SK-N-SH treated with all-trans-retinoic acid at 6 μM for 48 hours (cell line): Measurements from ENCODE around the gene SLCO3A1.
"Not testable (repeated sequence)": the region's sequence is repeated elsewhere in the genome, so short reads cannot be mapped to it uniquely, and the experiment has no call there.

ENCODE experiments used
- CSDC2 ChIP-seq: fragments of 250-450 bp; sonication (Bioruptor Pico); IDR thresholded peaks from 2 replicates; pipeline ENCODE4 v1.5.0; 2020; ENCODE audit warnings: mild to moderate bottlenecking, moderate library complexity
- GLIS3 ChIP-seq: fragments of 250-450 bp; sonication (Bioruptor Pico); IDR thresholded peaks from 2 replicates; pipeline ENCODE4 v1.5.0; 2020; ENCODE audit warnings: mild to moderate bottlenecking, moderate library complexity
- ISL1 ChIP-seq: fragments of 250-450 bp; sonication (Bioruptor Pico); IDR thresholded peaks from 2 replicates; pipeline ENCODE4 v2.1.2; 2022; ENCODE audit warnings: mild to moderate bottlenecking, moderate library complexity
- SNAI2 ChIP-seq: fragments of 250-450 bp; sonication (Bioruptor Pico); IDR thresholded peaks from 2 replicates; pipeline ENCODE4 v1.5.0; 2020; ENCODE audit warnings: mild to moderate bottlenecking, moderate library complexity
- ZNF70 ChIP-seq: fragments of 450-650 bp; formaldehyde crosslinking; IDR thresholded peaks from 2 replicates; pipeline ENCODE4 v1.5.0; 2020; ENCODE audit warnings: mild to moderate bottlenecking, moderate library complexity
- ZNF8 ChIP-seq: fragments of 450-650 bp; formaldehyde crosslinking; IDR thresholded peaks from 2 replicates; pipeline ENCODE4 v1.5.0; 2020; ENCODE audit warnings: mild to moderate bottlenecking, moderate library complexity
- TF ChIP-seq, protein P1 (sequence below): fragments of 250-450 bp; sonication (Bioruptor Pico); IDR thresholded peaks from 2 replicates; pipeline ENCODE4 v1.8.0; 2020; ENCODE audit warnings: mild to moderate bottlenecking, moderate library complexity, borderline replicate concordance
- TF ChIP-seq, protein P2 (sequence below): fragments of 250-450 bp; sonication (Bioruptor Pico); IDR thresholded peaks from 2 replicates; pipeline ENCODE4 v1.5.1; 2020; ENCODE audit warnings: low read depth, mild to moderate bottlenecking, moderate library complexity
- TF ChIP-seq, protein P3 (sequence below): fragments of 250-450 bp; sonication (Bioruptor Pico); IDR thresholded peaks from 2 replicates; pipeline ENCODE4 v1.8.0; 2021; ENCODE audit warnings: low read depth, mild to moderate bottlenecking, moderate library complexity, borderline replicate concordance

DNA sequence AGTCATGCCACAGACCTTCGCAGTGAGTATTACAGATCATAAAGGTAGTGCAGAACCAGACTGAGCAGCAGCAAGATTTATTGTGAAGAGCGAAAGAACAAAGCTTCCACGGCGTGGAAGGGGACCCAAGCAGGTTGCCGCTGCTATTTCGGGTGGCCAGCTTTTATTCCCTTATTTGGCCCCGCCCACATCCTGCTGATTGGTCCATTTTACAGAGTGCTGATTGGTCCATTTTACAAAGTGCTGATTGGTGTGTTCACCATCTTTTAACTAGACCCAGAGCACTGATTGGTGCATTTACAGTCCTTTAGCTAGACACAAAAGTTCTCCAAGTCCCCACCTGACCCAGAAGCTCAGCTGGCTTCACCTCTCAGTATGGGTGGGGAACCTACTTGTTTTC is 110.2 kb downstream of the SLCO3A1 start:
- TF ChIP-seq, protein P1, sequence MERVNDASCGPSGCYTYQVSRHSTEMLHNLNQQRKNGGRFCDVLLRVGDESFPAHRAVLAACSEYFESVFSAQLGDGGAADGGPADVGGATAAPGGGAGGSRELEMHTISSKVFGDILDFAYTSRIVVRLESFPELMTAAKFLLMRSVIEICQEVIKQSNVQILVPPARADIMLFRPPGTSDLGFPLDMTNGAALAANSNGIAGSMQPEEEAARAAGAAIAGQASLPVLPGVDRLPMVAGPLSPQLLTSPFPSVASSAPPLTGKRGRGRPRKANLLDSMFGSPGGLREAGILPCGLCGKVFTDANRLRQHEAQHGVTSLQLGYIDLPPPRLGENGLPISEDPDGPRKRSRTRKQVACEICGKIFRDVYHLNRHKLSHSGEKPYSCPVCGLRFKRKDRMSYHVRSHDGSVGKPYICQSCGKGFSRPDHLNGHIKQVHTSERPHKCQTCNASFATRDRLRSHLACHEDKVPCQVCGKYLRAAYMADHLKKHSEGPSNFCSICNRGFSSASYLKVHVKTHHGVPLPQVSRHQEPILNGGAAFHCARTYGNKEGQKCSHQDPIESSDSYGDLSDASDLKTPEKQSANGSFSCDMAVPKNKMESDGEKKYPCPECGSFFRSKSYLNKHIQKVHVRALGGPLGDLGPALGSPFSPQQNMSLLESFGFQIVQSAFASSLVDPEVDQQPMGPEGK, result not testable (repeated sequence)
- TF ChIP-seq, protein P2, sequence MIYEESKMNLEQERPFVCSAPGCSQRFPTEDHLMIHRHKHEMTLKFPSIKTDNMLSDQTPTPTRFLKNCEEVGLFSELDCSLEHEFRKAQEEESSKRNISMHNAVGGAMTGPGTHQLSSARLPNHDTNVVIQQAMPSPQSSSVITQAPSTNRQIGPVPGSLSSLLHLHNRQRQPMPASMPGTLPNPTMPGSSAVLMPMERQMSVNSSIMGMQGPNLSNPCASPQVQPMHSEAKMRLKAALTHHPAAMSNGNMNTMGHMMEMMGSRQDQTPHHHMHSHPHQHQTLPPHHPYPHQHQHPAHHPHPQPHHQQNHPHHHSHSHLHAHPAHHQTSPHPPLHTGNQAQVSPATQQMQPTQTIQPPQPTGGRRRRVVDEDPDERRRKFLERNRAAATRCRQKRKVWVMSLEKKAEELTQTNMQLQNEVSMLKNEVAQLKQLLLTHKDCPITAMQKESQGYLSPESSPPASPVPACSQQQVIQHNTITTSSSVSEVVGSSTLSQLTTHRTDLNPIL (CRISPR knock-in tag), result not testable (repeated sequence)
- not testable (repeated sequence) for TF ChIP-seq ZNF8 (CRISPR knock-in tag); GLIS3; ZNF70 (CRISPR knock-in tag); CSDC2 (CRISPR knock-in tag); ISL1 (CRISPR knock-in tag); SNAI2
- TF ChIP-seq, protein P3, sequence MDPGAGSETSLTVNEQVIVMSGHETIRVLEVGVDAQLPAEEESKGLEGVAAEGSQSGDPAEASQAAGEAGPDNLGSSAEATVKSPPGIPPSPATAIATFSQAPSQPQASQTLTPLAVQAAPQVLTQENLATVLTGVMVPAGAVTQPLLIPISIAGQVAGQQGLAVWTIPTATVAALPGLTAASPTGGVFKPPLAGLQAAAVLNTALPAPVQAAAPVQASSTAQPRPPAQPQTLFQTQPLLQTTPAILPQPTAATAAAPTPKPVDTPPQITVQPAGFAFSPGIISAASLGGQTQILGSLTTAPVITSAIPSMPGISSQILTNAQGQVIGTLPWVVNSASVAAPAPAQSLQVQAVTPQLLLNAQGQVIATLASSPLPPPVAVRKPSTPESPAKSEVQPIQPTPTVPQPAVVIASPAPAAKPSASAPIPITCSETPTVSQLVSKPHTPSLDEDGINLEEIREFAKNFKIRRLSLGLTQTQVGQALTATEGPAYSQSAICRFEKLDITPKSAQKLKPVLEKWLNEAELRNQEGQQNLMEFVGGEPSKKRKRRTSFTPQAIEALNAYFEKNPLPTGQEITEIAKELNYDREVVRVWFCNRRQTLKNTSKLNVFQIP (CRISPR knock-in tag), result not testable (repeated sequence)
